ENCODE data around the gene VPS8. TPM values are rescaled to one million over a fixed set of nuclear protein-coding genes. Genes with fewer than 3 reads are reported as not detected.

VPS8 gene
- total and polyA plus RNA-seq, 2 of the 8 experiments (the other 6 are each of a cell fraction or from before 2014, with no cell fraction given) = 13.0 to 41.0 TPM

- Histone ChIP-seq H3K9ac (replicated peaks in 1 of 4; ENCODE audit: extremely low read depth in 1 of 4, low read depth in 3 of 4, low read length in 3 of 4) (no peak overlapping the region), H3K23ac (ENCODE audit: insufficient read length) (no peak overlapping the region), H4K5ac (ENCODE audit: insufficient read length, low read depth, low read length) (no peak overlapping the region), H3K4me1 (replicated peaks in 1 of 4; ENCODE audit: control insufficient read depth in 3 of 4, insufficient read depth in 4 of 4, low read length in 3 of 4) (peaks cover 0 to 5% (median 2%) of the 10 kb centered on the region in 4 experiments; a peak in 2 of 7 replicates), H2BK120ac (replicated peaks; ENCODE audit: low read depth, low read length) (no peak overlapping the region), H3K56ac (replicated peaks; ENCODE audit: insufficient read length, low read depth, low read length) (no peak overlapping the region), H3K27me3 (replicated peaks in 1 of 4; ENCODE audit: control insufficient read depth in 3 of 4, extremely low read depth in 1 of 4, insufficient read depth in 3 of 4, low read length in 3 of 4) (peaks cover 0 to 2% (median 0%) of the 10 kb centered on the region in 4 experiments; a peak in 1 of 7 replicates), H2AFZ (ENCODE audit: low read length) (no peak overlapping the region), H3K79me1 (ENCODE audit: low read depth, low read length) (no peaks in the 10 kb centered on the region), H2BK15ac (ENCODE audit: low read length) (no peak overlapping the region), H3K36me3 (ENCODE audit: control insufficient read depth in 2 of 4, insufficient read depth in 4 of 4, low read length in 3 of 4) (no peaks in the 10 kb centered on the region; a peak in 2 of 8 replicates), H2BK20ac (ENCODE audit: low read length) (no peak overlapping the region), H3K4ac (replicated peaks; ENCODE audit: insufficient read length, low read depth, low read length) (no peak overlapping the region), H4K8ac (ENCODE audit: extremely low read depth, insufficient read depth, low read length) (no peak overlapping the region), H4K20me1 (replicated peaks in 1 of 2; ENCODE audit: control insufficient read depth in 1 of 2, insufficient read depth in 2 of 2, low read length in 2 of 2) (no peaks in the 10 kb centered on the region), H3K23me2 (ENCODE audit: low read depth, low read length) (no peaks in the 10 kb centered on the region), H2AK5ac (ENCODE audit: low read depth, low read length) (no peak overlapping the region), H3K9me3 (ENCODE audit: insufficient read depth in 2 of 2, low read depth in 1 of 2, low read length in 1 of 2) (no peaks in the 10 kb centered on the region), H3K4me2 (ENCODE audit: insufficient read depth in 1 of 2, low read depth in 2 of 2, low read length in 2 of 2) (no peak overlapping the region), H3K18ac (ENCODE audit: extremely low read depth, low read length) (no peak overlapping the region), H3K4me3 (ENCODE audit: extremely low read depth in 1 of 4, insufficient read depth in 2 of 4, low read depth in 3 of 4, low read length in 4 of 4) (no peak overlapping the region), H3K79me2 (ENCODE audit: control insufficient read depth in 1 of 2, insufficient read depth in 2 of 2, low read length in 2 of 2) (no peaks in the 10 kb centered on the region), H4K91ac (replicated peaks; ENCODE audit: insufficient read length, low read length) (no peak overlapping the region), H3K27ac (ENCODE audit: low read depth, low read length) (no peak overlapping the region), H2BK5ac (ENCODE audit: low read depth, low read length) (no peak overlapping the region), H2BK12ac (ENCODE audit: low read depth, low read length) (no peak overlapping the region), H3K14ac (ENCODE audit: insufficient read length) (no peak overlapping the region)
- 93% methylated on average over 2 of the region's 2 CpGs; no CpG with 5 or more reads in 1 of the 2 experiments for WGBS, 2 experiments (ENCODE audit: extremely low coverage in 1 of 2, insufficient coverage in 1 of 2, insufficient read length in 1 of 2, insufficient replicate concordance in 2 of 2, low coverage in 1 of 2, low lambda C conversion rate in 2 of 2, missing lambda C conversion rate in 1 of 2)
- POLR2A ChIA-PET (ENCODE audit: partially characterized antibody) = interaction anchor here (1.5 kb wide), 1 partner anchor 19 kb away, joined by 3 read pairs; no protein-coding TSS in a partner anchor
- CTCF ChIA-PET (ENCODE audit: partially characterized antibody) = interaction anchor here (0.6 to 1.1 kb wide), 2 partner anchors 62 to 135 kb away, joined by 3 read pairs; no protein-coding TSS in a partner anchor
- FAIRE-seq (no peak), DNase-seq (ENCODE audit: low read depth in 1 of 2, low spot score in 2 of 2) (no peak)
- no peak for TF ChIP-seq TEAD4 (IDR thresholded peaks at IDR 0.05; ENCODE audit: low read depth, low read length)
- no peak for TF ChIP-seq CEBPB (IDR thresholded peaks at IDR 0.05; ENCODE audit: low read depth, low read length)
- TF ChIP-seq SP4 (IDR thresholded peaks at IDR 0.05; ENCODE audit: low read length) = no peak
Observed at GRCh38 chr3:184919651-184920050, 107.7 kb downstream of the VPS8 start.
